ENCODE measurements around the gene URB2.
"Not testable (repeated sequence)": the region's sequence is repeated elsewhere in the genome, so short reads cannot be mapped to it uniquely, and the experiment has no call there.

URB2 gene

DNA sequence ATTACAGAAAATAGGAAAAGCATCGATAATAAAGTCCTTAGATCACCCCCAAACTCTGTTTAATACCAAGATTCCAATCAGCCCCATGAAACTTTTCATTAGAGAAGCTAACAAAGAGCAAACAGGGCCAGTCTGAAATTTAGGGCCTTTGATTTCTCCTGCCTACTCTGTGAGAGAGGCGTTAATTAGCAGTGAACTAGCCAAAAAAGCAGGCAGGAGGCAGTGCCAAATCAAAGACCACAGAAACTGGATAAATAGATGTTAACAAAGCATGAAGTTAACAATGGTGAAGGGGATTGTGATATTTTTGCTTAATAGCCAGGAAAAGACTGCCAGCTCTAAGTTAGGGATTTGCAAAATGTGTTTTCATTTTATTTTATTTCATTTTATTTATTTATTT is 11.3 kb upstream of the URB2 start:
- DNase-seq (ENCODE audit: low spot score): no peak

DNA sequence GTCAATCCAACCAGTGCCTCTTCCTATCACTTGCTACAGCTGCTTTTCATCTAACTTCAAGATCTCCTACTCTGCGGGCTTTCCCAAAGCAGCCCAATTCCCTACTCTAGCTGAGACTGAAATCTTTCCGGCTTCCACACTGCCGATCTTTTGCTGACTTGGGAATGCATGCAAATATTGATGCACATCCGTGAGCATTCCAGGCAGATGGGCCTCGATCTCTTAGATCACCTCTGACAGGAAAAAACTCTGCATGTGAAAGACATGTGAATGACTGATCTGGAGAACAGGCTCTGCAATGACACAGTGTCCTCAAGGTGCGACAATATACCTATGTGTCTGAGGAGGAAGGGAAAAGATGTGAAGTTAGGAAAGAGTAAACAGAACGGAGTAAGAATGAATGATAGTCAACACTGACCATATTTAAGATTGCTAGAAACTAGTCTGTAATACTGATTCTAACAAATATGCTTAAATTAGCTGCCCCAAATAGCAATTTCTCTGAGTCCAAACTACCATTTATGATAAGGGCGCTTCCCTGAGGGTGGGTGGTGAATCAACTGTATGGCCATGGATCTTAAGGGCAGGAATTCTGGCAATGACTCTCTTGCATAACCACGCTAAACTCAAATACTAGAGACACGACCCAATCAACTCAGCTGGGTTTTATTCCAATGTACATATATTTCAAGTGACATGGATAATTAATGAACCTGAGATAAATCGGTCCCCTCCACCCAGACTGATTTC is 8.5 kb upstream of the URB2 start:
- no peak for DNase-seq (ENCODE audit: low spot score)

- DNase-seq (ENCODE audit: low spot score): no peak
These were observed 7.0 kb upstream of the URB2 start for GRCh38 chr1:229619002-229619401.

DNA sequence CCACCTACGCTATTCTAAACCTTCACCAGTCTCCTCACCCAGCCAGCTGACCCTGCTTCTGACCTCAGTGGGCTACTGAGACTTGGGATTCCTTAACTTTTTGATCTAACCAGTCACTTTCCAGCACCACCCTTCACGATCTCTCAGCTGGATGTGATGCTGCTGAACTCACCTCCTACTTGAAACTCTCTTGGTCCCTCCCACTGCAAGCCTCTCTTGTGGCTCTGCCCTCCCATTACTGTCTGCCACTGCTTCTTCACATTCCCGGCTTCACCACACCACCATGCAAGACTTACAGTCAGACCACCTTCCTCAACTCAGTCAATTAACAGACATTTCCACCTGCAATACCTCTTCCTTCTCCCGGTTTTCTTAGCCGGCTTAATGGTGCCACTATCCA is 6.4 kb upstream of the URB2 start:
- no peak for DNase-seq (ENCODE audit: low spot score)

- DNase-seq (ENCODE audit: low spot score): no peak
These were observed 5.2 kb upstream of the URB2 start for GRCh38 chr1:229620876-229621275.

- no peak for DNase-seq (ENCODE audit: low spot score)
These were observed 4.4 kb upstream of the URB2 start for GRCh38 chr1:229621663-229622062.

DNA sequence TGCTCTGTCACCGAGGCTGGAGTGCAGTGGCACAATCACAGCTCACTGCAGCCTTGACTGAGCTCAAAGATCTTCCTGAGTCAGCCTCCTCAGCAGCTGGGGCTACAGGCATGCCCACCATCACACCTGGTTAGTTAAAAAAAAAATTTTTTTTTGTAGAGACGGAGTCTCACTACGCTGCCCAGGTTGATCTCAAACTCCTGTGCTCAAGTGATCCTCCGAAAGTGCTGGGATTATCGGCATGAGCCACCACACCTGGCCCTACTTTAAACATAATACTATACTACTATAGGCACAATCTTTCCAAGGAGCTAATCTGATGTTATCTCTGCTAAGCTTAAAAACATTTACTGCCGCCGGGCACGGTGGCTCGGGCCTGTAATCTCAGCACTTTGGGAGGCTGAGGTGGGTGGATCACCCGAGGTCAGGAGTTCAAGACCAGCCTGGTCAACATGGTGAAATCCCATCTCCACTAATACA is 3.4 kb upstream of the URB2 start:
- DNase-seq (ENCODE audit: low spot score): not testable (repeated sequence)

DNA sequence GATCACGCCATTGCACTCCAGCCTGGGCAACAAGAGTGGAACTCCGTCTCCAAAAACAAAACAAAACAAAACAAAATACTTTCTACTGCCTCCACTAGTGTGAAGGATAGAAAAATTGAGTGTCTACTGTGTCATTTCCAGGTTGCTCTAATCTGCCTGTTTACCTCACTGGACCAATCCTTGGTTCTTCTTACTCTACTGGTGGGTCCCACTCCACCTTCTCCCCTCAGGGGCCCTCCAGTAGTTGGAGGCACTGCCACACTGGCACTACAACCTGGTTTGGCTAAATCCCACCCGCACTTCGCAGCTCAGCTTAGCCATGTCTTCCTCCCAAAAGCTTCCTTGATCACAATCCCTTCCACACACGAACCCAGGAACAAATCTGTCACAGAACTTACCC is 2.8 kb upstream of the URB2 start:
- no peak for DNase-seq (ENCODE audit: low spot score)

- no peak for DNase-seq (ENCODE audit: low spot score)
These were observed 2.2 kb upstream of the URB2 start for GRCh38 chr1:229623838-229624237.

- no peak for DNase-seq (ENCODE audit: low spot score)
These were observed 1.5 kb upstream of the URB2 start for GRCh38 chr1:229624521-229625070.

DNA sequence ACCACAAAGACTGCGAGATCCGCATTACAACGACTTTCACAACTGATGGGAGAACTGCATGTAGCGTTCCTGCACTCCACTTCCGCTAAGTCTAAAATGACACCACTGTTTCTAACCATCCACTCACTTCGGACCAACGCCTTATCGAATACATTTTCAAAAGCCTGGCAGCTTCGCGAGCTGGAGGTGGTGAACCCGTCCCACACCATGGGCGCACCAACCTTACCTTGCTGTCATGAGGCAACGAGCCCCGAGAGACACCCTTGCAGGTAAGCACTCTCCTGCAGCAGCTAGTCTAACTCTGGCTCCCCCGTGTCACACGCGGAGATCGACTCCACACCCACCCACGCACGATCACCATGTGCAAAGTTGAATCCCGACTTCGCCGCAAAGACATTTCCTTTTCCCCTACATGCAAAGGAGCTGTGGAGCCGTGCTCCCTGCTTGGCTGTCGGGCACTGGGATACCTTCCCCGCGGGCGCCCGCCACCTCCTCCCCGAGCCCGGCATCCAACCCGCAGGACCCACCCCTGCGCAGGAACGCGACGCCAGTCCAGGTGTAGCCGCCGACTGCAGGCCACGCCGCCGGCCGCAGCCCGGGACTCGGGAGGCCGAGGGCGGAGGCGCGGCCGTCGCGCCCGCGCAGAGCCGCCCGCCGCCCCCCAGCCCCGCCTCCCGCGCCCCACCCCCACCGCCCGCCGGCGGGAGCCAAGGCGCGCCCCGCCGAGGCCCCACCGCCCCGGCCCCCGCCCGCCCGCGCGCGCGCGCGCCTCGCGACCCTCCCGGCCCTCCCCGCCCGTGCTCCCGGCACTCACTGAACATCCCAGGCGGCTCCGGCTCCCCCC is 754 bp upstream of the URB2 start:
- DNase-seq (ENCODE audit: low spot score): peak; percentile 76

DNA sequence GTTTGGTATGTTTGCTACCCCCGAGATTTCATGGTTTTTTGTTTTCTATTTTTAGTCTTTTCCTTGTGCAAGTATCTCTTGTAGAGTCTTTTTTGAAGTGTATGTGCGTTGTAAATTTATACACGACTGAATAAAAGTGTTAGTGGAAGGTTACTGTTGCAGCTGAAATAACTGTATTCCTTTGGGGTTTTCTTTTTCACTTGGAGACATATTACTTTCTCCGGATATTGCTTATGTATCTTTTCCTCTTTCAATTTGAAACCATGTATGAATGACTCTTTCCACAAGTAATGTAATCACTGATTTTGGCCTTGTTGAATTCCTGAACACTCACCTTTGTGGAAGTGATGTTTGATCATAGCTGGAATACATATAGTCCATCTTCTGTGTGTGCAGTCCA is 956 bp downstream of the URB2 start:
- no peak for DNase-seq (ENCODE audit: low spot score)

DNA sequence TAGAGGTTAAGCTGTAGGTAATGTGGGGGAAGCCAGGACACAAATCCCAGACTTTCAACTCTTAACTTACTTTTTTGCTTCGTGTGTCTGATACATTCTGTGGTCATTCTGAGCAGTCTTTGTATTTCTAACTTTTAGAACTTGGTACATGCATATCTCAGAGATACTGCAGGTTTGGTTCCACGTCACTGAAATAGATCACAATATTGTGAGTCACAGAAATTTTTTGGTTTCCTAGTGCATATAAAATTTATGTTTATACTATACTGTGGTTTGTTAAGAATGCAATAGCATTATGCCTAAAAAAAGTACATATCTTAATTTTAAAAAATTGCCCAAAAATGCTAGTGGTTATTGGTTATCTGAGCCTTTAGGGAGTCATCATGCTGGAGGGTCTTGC is 3.2 kb downstream of the URB2 start:
- no peak for DNase-seq (ENCODE audit: low spot score)

GRCh38 chr1:229631148-229631547 is 5.1 kb downstream of the URB2 start:
- no peak for DNase-seq (ENCODE audit: low spot score)

DNA sequence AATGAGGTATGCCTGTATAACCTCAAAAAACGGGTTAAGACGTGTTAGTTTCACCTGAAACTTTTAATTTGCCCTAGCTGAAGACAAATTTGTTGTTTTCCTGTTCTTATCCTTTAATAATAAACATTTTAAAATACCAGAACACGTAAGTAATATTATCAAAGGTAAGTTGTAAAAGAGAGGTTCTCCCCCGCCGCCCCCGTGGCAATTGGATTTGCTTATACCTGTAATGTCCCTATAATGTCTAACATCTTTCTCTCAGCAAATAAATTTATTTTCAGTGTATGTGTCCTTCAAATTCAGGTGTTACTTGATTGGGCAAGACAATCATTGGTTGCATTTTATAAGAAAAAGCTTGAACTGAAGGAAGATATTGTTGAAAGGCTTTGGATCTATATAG is 5.9 kb downstream of the URB2 start:
- no peak for DNase-seq (ENCODE audit: low spot score)

- DNase-seq (ENCODE audit: low spot score): no peak
These were observed 10.0 kb downstream of the URB2 start for GRCh38 chr1:229636042-229636441.

DNA sequence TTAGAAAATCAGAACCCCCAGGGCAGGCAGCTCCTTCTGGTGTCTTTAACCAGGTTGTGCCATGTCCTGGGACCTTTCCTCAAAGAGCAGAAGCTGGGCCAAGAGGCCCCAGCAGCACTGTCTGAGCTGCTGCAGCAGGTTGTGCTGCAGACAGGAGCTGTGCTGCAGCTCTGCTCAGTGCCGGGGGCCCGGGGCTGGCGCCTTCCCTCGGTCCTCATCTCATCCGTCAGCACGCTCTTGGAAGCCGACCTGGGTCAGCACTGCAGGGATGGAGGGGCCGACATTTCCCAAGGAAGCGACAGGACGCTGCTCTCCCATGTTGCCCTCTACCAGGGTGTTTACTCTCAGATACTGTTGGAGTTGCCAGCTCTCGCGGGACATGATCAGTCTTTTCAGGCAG is 11.7 kb downstream of the URB2 start:
- no peak for DNase-seq (ENCODE audit: low spot score)

- DNase-seq (ENCODE audit: low spot score): no peak
These were observed 14.4 kb downstream of the URB2 start for GRCh38 chr1:229640455-229640854.

DNA sequence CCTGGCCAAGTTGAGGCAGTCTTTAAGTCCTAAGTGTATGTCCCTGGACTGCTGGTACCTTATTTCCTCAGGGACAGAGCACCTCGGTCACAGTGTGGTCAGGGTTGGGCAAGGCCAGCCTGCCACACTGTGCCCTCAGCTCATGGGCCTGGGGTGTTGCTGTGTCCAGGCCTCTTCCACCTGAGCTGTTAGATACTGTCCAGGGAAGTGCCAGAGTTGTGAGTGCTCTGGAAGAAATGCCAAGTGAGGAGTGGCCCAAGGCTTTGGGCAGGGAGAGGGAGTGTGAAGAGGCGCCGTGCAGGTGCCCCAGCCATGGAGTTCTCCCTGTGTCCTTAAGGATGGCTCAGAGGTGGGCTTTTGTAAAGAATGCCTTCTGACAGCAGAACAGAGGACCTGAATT is 15.3 kb downstream of the URB2 start:
- no peak for DNase-seq (ENCODE audit: low spot score)

DNA sequence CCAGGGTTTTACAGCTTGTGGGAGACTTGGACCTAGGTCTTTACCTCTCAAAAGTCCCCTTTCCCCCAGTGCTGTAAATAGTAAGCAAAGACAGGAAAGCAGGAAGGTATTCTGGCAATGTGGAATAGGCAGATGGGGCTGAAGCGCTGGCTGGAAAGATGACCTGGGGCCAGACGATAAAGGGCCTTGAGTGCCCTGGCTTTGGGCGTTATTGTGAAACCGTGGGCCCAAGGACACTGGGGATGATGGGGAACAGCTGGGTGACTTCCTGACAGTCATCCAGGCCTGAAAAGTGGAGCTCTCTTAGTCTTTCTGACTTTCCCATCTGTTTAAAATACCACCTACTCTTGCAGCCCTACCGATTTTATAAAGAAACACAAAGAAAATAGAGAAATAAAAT is 16.3 kb downstream of the URB2 start:
- no peak for DNase-seq (ENCODE audit: low spot score)

GRCh38 chr1:229642970-229643369 is 16.9 kb downstream of the URB2 start:
- no peak for DNase-seq (ENCODE audit: low spot score)

- peak; percentile 46 for DNase-seq (ENCODE audit: low spot score)
These were observed 18.1 kb downstream of the URB2 start for GRCh38 chr1:229643996-229644745.
